Muscle layer of duodenum (tissue), 2 donors: ENCODE measurements around the gene PRKAG2.

Experiments
- H3K27ac ChIP-seq: one replicate; pipeline ENCODE4 v1.7.0; 2013; ENCODE audit warnings: mild to moderate bottlenecking, low read length
- H3K27me3 ChIP-seq: one replicate; pipeline ENCODE4 v1.7.0; 2013; ENCODE audit warnings: low read depth, mild to moderate bottlenecking, control low read depth, low read length
- H3K36me3 ChIP-seq, 2 donors: one replicate each; pipeline ENCODE4 v1.7.0; 2013; ENCODE audit warnings: low read length in 2 of 2, control low read depth in 1 of 2, mild to moderate bottlenecking in 1 of 2; ENCODE audit not compliant: insufficient read depth in 2 of 2, control insufficient read depth in 1 of 2
- H3K4me1 ChIP-seq, 2 donors: one replicate each; pipeline ENCODE4 v1.7.0; 2013; ENCODE audit warnings: low read length in 2 of 2, mild to moderate bottlenecking in 2 of 2, control low read depth in 1 of 2, moderate library complexity in 1 of 2; ENCODE audit not compliant: insufficient read depth in 2 of 2, control insufficient read depth in 1 of 2
- H3K4me3 ChIP-seq, 2 donors: one replicate each; pipeline ENCODE4 v1.7.0; 2013; ENCODE audit warnings: low read length in 2 of 2, low read depth in 1 of 2, mild to moderate bottlenecking in 1 of 2
- H3K9me3 ChIP-seq, 2 donors: one replicate each; pipeline ENCODE4 v1.7.0; 2013; ENCODE audit warnings: low read length in 2 of 2, control low read depth in 1 of 2, mild to moderate bottlenecking in 1 of 2; ENCODE audit not compliant: control insufficient read depth in 1 of 2
- donor health status: healthy.

Gene PRKAG2

GRCh38 chr7:151722533-151722932 lies 154.4 kb downstream of the PRKAG2 start:
- H3K4me1 ChIP-seq = peaks cover 0 to 29% of the 10 kb centered on the region in 2 donors
- H3K27me3 ChIP-seq = no peaks in the 10 kb centered on the region
- no peaks in the 10 kb centered on the region for H3K9me3 ChIP-seq
- no peaks in the 10 kb centered on the region for H3K36me3 ChIP-seq
- H3K4me3 ChIP-seq = no peak overlapping the region
- H3K27ac ChIP-seq = no peak overlapping the region

DNA sequence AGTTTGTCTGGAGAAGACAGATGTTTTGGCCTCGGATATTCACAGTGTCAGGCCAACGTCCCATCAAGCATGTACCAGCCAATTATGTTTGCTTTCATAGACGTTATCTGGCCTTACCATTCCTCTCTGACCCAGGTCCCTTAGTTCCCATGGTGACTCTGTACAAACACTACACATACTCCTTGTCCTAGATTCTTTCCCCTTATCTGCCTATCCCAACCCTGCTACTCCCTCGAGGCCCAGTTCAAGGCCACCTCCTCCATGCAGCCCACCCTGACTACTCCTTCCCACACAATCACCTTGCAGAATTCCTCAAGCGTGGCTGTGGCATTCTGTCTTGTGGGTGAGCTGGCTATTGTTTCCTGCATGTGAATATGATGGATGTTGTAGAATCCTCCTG lies 155.2 kb downstream of the PRKAG2 start:
- no peaks in the 10 kb centered on the region for H3K36me3 ChIP-seq
- H3K9me3 ChIP-seq = no peaks in the 10 kb centered on the region
- H3K27me3 ChIP-seq = no peaks in the 10 kb centered on the region
- H3K27ac ChIP-seq = no peak overlapping the region
- no peak overlapping the region for H3K4me3 ChIP-seq
- peaks cover 0 to 25% of the 10 kb centered on the region in 2 donors for H3K4me1 ChIP-seq

DNA sequence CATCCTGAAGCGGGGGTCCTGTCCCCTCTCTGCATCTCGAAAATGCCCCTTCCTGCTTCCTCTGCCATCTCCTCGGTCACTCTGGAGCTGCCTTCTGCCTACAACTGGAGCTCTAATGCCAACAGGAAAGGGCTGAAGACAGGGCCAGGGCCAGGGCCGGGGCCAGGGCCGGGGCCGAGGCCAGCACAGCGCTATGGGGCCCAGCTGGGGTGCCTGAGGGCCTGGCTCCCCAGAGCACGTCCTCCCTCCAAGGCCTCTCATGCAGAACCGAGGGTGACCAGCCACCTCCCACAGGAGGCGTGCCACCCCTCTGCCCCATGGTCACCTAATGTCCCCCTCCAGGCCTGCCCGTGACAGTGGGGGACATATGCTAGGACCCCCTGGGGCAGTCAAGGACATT lies 155.7 kb downstream of the PRKAG2 start:
- no peak overlapping the region for H3K27ac ChIP-seq
- no peaks in the 10 kb centered on the region for H3K36me3 ChIP-seq
- no peak overlapping the region for H3K4me3 ChIP-seq
- H3K27me3 ChIP-seq = no peaks in the 10 kb centered on the region
- H3K4me1 ChIP-seq = peaks cover 0 to 21% of the 10 kb centered on the region in 2 donors
- no peaks in the 10 kb centered on the region for H3K9me3 ChIP-seq

GRCh38 chr7:151720280-151720679 lies 156.6 kb downstream of the PRKAG2 start:
- Histone ChIP-seq H3K4me1 (peaks cover 0 to 12% of the 10 kb centered on the region in 2 donors), H3K36me3 (no peaks in the 10 kb centered on the region), H3K27me3 (no peaks in the 10 kb centered on the region), H3K27ac (no peak overlapping the region), H3K4me3 (no peak overlapping the region), H3K9me3 (no peaks in the 10 kb centered on the region)

DNA sequence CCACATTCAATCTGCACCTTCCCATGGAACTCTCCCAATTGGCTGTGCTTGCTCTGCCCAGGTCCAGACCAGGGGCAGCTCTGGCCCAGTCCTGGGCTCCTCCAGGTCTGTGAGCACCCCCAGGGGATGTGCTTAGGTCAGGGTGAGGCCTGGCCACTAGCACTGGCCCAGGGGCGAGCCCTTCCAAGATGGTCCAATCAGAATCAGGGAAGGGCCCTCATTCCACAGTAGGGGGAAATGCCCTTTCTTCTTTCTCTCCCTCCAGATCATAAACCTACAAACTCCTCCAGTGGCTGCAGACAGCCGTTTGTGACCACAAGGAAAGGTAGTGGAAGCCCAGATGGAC lies 157.0 kb downstream of the PRKAG2 start:
- peaks cover 0 to 12% of the 10 kb centered on the region in 2 donors for H3K4me1 ChIP-seq
- no peaks in the 10 kb centered on the region for H3K9me3 ChIP-seq
- no peaks in the 10 kb centered on the region for H3K27me3 ChIP-seq
- no peaks in the 10 kb centered on the region for H3K36me3 ChIP-seq
- no peak overlapping the region for H3K27ac ChIP-seq
- no peak overlapping the region for H3K4me3 ChIP-seq

DNA sequence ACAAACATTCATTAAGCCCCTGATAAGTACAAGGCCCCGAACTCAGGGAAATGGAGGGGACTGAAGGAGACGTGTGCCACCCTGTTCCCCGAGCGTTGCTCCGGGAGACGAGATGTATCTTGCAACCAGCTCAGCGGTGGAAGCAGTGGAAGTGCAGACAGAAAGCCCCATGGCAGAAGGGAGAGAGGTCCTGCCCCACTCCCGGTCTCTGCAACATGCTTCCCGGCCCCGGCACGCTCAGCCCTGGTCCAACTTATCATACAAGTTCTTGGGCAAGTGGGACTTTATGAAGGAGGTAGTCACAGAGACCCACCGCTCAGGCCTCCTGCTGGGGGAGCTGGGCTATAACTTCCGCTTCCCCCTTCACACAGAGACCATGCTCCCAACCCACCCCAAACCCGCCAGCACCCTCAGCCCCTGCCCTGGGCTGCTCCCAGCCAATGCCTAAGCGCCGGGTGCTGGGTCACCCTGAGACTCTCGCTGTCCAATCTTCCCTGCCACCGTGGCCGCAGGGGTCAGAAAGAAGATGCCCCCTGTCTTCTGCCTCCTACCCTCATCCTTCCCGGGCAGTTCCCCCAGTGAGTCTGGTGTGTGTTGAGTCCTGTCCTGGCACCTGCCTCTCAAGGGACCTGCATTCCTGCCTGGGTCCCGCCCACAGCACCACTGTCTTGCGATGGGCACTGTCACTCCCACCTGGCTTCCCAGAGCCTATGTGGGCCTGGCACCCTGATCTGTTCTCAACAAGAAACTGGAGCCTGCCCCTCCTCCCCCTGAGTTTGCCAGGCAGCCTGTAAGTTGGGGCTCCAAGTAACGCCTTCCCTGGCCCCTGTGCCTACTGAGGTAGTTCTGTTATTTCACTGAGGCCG lies 157.7 kb downstream of the PRKAG2 start:
- H3K4me1 ChIP-seq = peaks cover 0 to 12% of the 10 kb centered on the region in 2 donors
- no peak overlapping the region for H3K27ac ChIP-seq
- H3K27me3 ChIP-seq = no peaks in the 10 kb centered on the region
- H3K36me3 ChIP-seq = no peaks in the 10 kb centered on the region
- no peaks in the 10 kb centered on the region for H3K9me3 ChIP-seq
- H3K4me3 ChIP-seq = no peak overlapping the region

DNA sequence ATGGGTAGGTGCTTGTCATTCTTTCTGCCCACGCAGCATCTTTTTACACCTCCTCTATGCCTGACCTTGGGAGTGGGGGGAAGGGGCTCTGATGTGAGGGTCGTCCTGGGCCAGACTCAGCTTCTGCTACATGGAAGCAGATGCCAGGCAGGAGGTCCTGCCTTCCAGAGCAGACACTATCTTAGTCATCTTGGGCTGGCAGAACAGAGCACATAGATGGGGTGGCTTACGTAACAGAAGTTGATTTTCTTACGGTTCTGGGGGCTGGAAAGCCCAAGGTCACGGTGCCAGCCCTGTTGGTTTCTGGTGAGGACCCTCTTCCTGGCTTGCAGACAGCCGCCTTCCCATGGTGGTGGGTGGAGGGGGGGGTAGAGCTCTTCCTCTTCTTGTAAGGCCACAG lies 159.0 kb downstream of the PRKAG2 start:
- no peaks in the 10 kb centered on the region for H3K36me3 ChIP-seq
- no peaks in the 10 kb centered on the region for H3K27me3 ChIP-seq
- no peak overlapping the region for H3K4me3 ChIP-seq
- no peaks in the 10 kb centered on the region for H3K9me3 ChIP-seq
- H3K4me1 ChIP-seq = peaks cover 2 to 14% of the 10 kb centered on the region in 2 donors
- H3K27ac ChIP-seq = no peak overlapping the region

- Histone ChIP-seq H3K4me1 (peaks cover 7 to 19% of the 10 kb centered on the region in 2 donors), H3K27me3 (no peaks in the 10 kb centered on the region), H3K4me3 (no peak overlapping the region), H3K27ac (no peak overlapping the region), H3K36me3 (no peaks in the 10 kb centered on the region), H3K9me3 (no peaks in the 10 kb centered on the region)
Observed at GRCh38 chr7:151717415-151717814, 159.5 kb downstream of the PRKAG2 start.

DNA sequence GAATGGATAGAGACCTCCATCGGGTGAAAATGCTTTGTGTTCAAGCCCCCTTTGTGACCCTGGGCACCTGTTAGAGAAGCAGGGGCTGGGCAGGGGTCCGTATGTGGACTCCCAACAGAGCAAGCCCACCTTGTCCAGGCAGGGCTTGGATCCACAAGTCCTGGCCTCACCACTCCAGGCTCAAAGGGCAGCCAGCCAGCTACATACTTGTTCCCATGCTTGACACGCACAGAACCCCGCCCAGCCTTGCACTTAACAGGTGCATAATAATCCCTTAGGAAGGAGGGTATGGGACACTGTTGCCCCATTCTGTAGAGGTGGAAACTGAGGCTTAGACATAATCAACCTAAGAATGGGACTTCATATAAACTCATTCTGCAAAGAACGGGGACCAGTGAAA lies 160.6 kb downstream of the PRKAG2 start:
- Histone ChIP-seq H3K4me3 (no peak overlapping the region), H3K4me1 (peaks cover 9 to 23% of the 10 kb centered on the region in 2 donors), H3K9me3 (no peaks in the 10 kb centered on the region), H3K27ac (no peak overlapping the region), H3K36me3 (no peaks in the 10 kb centered on the region), H3K27me3 (no peaks in the 10 kb centered on the region)

DNA sequence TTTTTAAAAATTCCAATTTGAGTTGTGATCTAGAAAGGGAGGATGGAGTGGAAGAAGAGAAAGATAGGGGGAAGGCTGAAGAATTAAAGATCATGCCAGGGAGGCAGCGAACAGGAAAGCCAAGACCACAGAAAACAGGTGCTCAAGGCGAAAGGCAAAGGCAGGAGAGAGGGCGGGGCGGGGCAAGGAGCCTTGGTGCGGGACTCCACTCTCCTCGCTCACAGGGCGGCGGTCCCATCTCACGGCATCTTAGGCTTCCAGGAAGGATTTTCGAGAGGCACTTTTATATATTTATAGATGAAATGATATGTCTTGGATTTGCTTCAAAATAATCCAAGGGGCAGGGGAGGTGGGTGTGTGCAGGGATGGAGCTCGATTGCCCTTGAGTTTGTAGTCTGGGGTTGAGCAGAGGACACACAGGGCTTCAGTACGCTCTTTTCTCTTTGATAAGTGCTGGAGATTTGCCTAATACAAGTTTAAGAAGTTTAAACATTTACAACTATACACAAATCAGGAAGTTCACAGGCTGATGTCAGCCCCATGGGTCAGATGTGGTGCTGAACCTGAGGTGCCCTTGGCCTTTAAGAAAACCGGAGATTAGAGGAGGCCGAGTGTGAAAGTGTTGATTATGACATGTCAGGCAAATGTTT lies 161.1 kb downstream of the PRKAG2 start:
- Histone ChIP-seq H3K36me3 (no peaks in the 10 kb centered on the region), H3K9me3 (no peaks in the 10 kb centered on the region), H3K4me3 (no peak overlapping the region), H3K4me1 (peaks cover 9 to 22% of the 10 kb centered on the region in 2 donors), H3K27ac (no peak overlapping the region), H3K27me3 (no peaks in the 10 kb centered on the region)

DNA sequence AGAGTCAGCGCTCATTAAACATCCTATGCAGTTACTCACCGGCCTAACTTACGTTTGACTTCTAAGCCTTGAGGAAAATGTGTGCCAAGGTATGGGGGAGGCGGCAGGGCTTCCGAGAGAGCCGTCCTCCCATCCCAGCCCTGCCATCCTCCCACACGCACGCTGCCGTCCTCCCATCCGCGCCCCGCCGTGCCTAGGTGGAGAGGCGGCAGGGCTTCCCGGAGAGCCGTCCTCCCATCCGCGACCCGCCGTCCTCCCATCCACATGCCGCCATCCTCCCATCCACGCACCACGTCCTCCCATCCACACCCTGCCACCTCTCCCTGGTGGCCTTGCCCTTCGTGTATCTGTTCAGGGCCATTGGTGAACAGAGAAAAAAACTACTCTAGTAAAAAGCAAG lies 162.7 kb downstream of the PRKAG2 start:
- no peak overlapping the region for H3K27ac ChIP-seq
- H3K4me1 ChIP-seq = peaks cover 9 to 10% of the 10 kb centered on the region in 2 donors
- no peaks in the 10 kb centered on the region for H3K27me3 ChIP-seq
- H3K4me3 ChIP-seq = no peak overlapping the region
- no peaks in the 10 kb centered on the region for H3K9me3 ChIP-seq
- H3K36me3 ChIP-seq = no peaks in the 10 kb centered on the region
